ENCODE data around the gene PREP. TPM values are rescaled to one million over a fixed set of nuclear protein-coding genes. Genes with fewer than 3 reads are reported as not detected.

The PREP gene
- total and polyA plus RNA-seq, 2 experiments from 2014 or later, result 27.2 to 30.3 TPM

DNA sequence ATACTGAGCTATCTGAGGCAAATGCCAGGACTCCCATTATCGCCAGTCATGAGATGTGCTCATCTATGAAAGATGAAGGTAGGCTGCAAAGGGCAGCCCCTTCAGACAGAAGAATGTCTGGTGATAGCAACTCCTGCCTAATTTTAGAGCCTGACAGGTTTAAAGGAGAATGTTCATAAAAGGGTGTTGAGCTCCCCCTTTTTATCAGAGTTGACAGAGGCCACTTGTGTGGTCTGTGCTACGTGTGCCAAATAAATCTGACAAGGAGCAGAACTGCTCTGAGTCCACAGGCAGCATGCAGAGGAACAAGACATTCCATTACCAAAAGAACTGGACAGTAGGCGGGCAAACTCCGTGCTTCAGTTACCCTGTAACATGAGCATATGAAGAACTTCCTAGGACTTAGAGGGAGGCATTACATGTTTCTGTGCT, 101.8 kb downstream of the PREP start:
- H3K27me3 ChIP-seq, result no peaks in the 10 kb centered on the region
- H3K36me3 ChIP-seq (replicated peaks; ENCODE audit: insufficient read depth, low read depth), result no peaks in the 10 kb centered on the region
- WGBS (ENCODE audit: low lambda C conversion rate, missing lambda C conversion rate), result 46% methylated on average over 4 of the region's 4 CpGs
- peak overlapping the region; percentile 26 for H3K27ac ChIP-seq
- TF ChIP-seq, protein P1, sequence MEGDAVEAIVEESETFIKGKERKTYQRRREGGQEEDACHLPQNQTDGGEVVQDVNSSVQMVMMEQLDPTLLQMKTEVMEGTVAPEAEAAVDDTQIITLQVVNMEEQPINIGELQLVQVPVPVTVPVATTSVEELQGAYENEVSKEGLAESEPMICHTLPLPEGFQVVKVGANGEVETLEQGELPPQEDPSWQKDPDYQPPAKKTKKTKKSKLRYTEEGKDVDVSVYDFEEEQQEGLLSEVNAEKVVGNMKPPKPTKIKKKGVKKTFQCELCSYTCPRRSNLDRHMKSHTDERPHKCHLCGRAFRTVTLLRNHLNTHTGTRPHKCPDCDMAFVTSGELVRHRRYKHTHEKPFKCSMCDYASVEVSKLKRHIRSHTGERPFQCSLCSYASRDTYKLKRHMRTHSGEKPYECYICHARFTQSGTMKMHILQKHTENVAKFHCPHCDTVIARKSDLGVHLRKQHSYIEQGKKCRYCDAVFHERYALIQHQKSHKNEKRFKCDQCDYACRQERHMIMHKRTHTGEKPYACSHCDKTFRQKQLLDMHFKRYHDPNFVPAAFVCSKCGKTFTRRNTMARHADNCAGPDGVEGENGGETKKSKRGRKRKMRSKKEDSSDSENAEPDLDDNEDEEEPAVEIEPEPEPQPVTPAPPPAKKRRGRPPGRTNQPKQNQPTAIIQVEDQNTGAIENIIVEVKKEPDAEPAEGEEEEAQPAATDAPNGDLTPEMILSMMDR (IDR thresholded peaks at IDR 0.05; ENCODE audit: poor library complexity), result no peak
- peak overlapping the region; percentile 57 for H3K4me2 ChIP-seq
- peak; percentile 23 for DNase-seq (ENCODE audit: low spot score)
- peaks cover 6% of the 10 kb centered on the region for H3K4me1 ChIP-seq (ENCODE audit: insufficient read depth)
- H3K9me3 ChIP-seq (ENCODE audit: low read depth), result no peaks in the 10 kb centered on the region
- no peak overlapping the region for H3K4me3 ChIP-seq
- no peaks in the 10 kb centered on the region for H4K20me1 ChIP-seq (ENCODE audit: insufficient read depth, poor library complexity, severe bottlenecking)
- no peaks in the 10 kb centered on the region for H3K79me2 ChIP-seq
- no peak overlapping the region for H2AFZ ChIP-seq
- no peaks in the 10 kb centered on the region for H3K9me2 ChIP-seq (replicated peaks; ENCODE audit: insufficient read depth)

DNA sequence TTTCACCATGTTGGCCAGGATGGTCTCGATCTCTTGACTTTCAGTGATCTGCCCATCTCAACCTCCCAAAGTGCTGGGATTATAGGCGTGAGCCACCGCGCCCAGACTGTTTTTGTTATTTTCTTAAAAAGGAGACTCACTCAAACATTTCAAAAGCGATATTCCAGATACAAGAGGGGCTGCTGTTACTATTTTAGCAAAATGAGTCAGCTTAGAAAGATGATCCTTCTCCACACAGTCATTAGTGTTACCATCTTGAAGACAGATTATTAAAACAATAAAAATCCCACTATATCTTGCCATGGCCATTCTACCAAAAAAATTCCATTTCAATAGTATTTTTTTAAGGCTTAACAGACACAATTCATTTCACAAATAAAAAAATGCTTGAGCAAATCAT, 102.8 kb downstream of the PREP start:
- WGBS (ENCODE audit: low lambda C conversion rate, missing lambda C conversion rate), result 89% methylated on average over 5 of the region's 5 CpGs
- H3K4me2 ChIP-seq, result no peak overlapping the region
- H3K79me2 ChIP-seq, result no peaks in the 10 kb centered on the region
- DNase-seq (ENCODE audit: low spot score), result no peak
- no peaks in the 10 kb centered on the region for H4K20me1 ChIP-seq (ENCODE audit: insufficient read depth, poor library complexity, severe bottlenecking)
- no peak overlapping the region for H3K4me3 ChIP-seq
- H3K9me3 ChIP-seq (ENCODE audit: low read depth), result no peaks in the 10 kb centered on the region
- no peaks in the 10 kb centered on the region for H3K27me3 ChIP-seq
- H2AFZ ChIP-seq, result no peak overlapping the region
- TF ChIP-seq EZH2 (IDR thresholded peaks at IDR 0.05; ENCODE audit: borderline replicate concordance) (no peak), EZH2phosphoT487 (IDR thresholded peaks at IDR 0.05; ENCODE audit: low read depth, severe bottlenecking, unreplicated experiment) (no peak)
- TF ChIP-seq, protein P1 (IDR thresholded peaks at IDR 0.05; ENCODE audit: poor library complexity), result no peak
- no peaks in the 10 kb centered on the region for H3K9me2 ChIP-seq (replicated peaks; ENCODE audit: insufficient read depth)
- no peaks in the 10 kb centered on the region for H3K36me3 ChIP-seq (replicated peaks; ENCODE audit: insufficient read depth, low read depth)
- peaks cover 6% of the 10 kb centered on the region for H3K4me1 ChIP-seq (ENCODE audit: insufficient read depth)
- no peak overlapping the region for H3K27ac ChIP-seq

DNA sequence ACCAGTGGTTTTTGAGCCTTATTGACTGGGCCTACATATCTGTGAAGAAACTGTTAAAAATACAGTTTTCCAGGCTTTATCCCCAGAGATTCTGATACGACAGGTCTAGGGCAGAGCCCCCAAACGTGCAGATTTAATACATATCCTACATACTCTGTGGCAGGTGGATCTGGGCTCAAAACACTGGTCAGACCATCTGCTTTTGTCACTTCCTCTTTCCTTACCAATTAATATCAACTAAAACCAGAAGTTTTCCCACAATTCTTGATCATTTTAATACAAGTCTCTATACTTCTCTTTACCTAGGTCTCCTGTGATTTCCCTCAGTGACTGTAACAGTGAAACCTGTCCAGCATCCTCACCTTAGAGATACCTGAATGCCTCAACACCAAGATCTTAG, 108.8 kb downstream of the PREP start:
- no peak overlapping the region for H3K27ac ChIP-seq
- H3K4me3 ChIP-seq, result no peak overlapping the region
- no peak overlapping the region for H3K4me2 ChIP-seq
- no peaks in the 10 kb centered on the region for H3K36me3 ChIP-seq (replicated peaks; ENCODE audit: insufficient read depth, low read depth)
- no peaks in the 10 kb centered on the region for H3K9me2 ChIP-seq (replicated peaks; ENCODE audit: insufficient read depth)
- H3K79me2 ChIP-seq, result no peaks in the 10 kb centered on the region
- H3K9me3 ChIP-seq (ENCODE audit: low read depth), result no peaks in the 10 kb centered on the region
- H2AFZ ChIP-seq, result no peak overlapping the region
- no peak for DNase-seq (ENCODE audit: low spot score)
- no peaks in the 10 kb centered on the region for H3K27me3 ChIP-seq
- 93% methylated on average over 2 of the region's 2 CpGs for WGBS (ENCODE audit: low lambda C conversion rate, missing lambda C conversion rate)
- H3K4me1 ChIP-seq (ENCODE audit: insufficient read depth), result peaks cover 5% of the 10 kb centered on the region
- H4K20me1 ChIP-seq (ENCODE audit: insufficient read depth, poor library complexity, severe bottlenecking), result no peaks in the 10 kb centered on the region
- no peak for TF ChIP-seq EZH2 (IDR thresholded peaks at IDR 0.05; ENCODE audit: borderline replicate concordance)

DNA sequence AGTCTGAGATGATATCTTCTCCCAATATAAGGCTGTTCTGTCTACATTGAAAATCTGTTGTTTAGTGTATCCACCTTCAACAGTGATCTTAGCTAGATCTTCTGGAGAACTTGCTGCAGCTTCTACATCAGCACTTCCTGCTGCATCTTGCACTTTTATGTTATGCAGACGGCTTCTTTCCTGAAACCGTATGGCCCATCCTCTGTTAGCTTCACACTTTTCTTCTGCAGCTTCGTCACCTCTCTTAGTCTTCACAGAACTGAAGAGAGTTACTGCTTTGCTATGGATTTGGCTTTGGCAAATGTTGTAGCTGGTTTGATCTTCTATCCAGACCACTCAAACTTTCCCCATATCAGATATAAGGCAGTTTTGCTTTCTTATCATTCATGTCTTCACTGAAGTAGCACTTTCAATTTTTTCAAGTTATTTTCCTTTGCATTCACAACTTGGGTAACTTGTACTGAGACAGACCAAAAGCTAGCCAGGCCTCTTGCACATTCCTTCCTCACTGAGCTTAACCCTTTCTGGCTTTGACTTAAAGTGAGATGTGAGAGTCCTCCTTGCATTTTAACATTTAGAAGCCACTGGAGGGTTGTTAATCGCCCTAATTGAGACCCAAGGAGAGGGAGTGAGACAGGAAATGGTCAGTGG, 110.1 kb downstream of the PREP start:
- DNase-seq (ENCODE audit: low spot score), result no peak
- Histone ChIP-seq H3K27ac (no peak overlapping the region), H3K4me3 (no peak overlapping the region), H4K20me1 (ENCODE audit: insufficient read depth, poor library complexity, severe bottlenecking) (no peaks in the 10 kb centered on the region), H3K36me3 (replicated peaks; ENCODE audit: insufficient read depth, low read depth) (no peaks in the 10 kb centered on the region), H2AFZ (no peak overlapping the region), H3K9me2 (replicated peaks; ENCODE audit: insufficient read depth) (no peaks in the 10 kb centered on the region), H3K79me2 (no peaks in the 10 kb centered on the region), H3K9me3 (ENCODE audit: low read depth) (no peaks in the 10 kb centered on the region), H3K4me1 (ENCODE audit: insufficient read depth) (peaks cover 5% of the 10 kb centered on the region), H3K4me2 (no peak overlapping the region), H3K27me3 (no peaks in the 10 kb centered on the region)
- 91% methylated on average over 4 of the region's 4 CpGs for WGBS (ENCODE audit: low lambda C conversion rate, missing lambda C conversion rate)
- no peak for TF ChIP-seq EZH2phosphoT487 (IDR thresholded peaks at IDR 0.05; ENCODE audit: low read depth, severe bottlenecking, unreplicated experiment)
- TF ChIP-seq, protein P1 (IDR thresholded peaks at IDR 0.05; ENCODE audit: poor library complexity), result no peak
- TF ChIP-seq EZH2 (IDR thresholded peaks at IDR 0.05; ENCODE audit: borderline replicate concordance), result no peak
